GM18508 (cell line): ENCODE data around the gene ZNF70.

ENCODE experiments used
- ATAC-seq: cut with Tn5 transposase; IDR thresholded peaks from one replicate; pipeline ENCODE4 v1.9.1; 2021; ENCODE audit warnings: moderate number of reproducible peaks; ENCODE audit not compliant: insufficient read depth, unreplicated experiment

ZNF70 gene

DNA sequence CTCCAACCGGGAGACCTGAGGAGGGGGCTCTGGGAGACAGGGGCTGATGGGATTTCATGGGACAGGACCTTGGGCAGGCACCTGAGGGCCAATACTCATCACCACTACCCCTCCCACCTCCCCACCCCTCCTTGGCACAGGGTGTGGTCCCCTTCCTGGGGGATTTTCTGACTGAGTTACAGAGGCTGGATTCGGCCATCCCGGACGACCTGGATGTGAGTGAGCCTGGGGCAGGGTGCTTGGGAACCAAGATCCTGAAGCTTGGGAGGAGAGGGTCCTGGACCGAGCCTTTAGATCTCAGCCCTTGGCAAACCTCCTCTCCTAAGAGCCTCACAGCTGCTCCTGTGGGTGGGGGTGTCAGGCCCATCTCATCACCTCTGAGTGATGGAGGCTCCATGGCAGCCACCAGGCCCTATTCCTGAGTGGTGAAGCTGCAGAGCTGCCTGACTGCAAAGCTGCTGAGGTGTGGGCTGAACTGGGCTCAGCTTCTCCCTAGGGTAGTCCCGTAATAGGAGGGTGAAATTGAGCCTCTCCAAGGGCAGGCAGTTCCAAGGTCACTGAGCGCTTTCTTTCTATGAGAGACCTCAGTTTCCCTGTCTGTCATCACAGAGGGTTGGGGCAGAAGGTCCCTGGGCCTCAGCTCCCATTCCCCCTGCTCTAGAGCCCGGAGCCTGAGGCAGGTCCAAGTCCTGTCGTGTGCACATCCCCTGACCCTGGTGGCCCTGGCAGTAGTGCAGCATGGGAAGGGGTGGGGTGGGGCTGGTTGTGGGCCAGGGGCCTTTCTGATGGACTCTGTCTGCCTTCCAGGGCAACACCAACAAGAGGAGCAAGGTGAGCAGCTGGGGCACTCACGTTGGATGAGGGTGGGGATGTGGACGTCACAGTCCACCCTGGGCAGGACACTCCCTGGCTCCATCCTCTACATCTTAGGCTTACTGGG, 53.6 kb downstream of the ZNF70 start:
- ATAC-seq, result no peak

DNA sequence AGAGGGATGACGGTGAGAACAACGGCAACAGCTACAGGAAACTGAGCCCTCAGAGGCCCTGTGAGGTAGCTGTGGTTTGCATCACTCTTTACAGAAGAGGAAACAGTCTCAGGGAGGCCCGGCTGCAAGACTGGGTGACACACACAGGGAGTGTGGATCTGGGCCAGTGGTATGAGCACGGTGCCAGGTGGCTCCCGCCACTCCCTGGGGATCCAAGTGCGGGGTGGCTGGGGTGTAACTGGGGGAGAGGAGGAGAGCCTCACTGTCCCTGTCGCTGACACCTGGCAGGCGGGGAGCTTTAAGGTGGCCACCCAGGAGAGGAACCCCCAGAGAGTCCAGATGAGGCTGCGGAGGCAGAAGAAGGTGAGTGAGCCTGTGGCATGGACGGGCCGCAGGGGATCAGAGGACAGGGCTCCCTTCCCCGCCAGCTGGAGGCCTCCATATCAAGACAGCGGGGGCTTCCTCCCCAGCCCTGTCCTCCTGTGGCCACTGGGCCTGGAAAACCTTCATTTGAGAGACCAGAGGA, 54.5 kb downstream of the ZNF70 start:
- no peak for ATAC-seq

DNA sequence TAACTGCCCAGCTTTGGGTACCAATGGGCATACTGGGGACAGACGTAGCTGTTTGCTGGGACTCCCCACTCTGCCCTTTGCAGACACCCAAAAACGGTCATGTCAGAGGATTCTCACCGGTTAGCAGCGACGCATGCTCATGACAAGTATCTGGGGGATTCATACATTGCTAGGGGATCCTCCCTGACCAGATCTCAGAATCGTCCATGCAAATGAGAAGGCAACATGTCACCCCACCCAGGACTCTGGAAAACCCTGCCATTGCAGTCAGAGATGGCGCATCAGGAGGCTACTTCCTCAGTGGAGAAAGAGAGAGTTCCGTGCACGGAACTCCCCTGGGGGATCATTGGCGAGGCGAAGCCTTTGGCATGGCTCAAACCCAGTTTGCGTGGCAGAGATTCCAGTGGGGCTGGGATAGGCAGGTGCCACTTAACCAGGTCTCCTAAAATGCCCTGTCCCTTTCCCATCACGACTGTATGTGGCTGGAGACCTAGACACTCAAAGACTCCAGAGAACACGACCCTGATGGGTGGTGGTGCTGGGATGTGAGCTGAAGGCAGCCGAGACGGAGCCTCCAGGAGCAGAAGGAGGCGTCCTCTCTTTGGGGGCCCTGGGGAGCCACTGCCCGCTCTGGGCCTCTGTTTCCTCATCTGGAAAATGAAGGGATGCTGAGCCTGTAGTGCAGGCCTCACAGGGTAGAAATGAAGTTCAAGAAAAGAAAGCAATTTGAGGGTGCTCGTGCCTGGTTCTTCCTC, 55.2 kb downstream of the ZNF70 start:
- ATAC-seq, result no peak

DNA sequence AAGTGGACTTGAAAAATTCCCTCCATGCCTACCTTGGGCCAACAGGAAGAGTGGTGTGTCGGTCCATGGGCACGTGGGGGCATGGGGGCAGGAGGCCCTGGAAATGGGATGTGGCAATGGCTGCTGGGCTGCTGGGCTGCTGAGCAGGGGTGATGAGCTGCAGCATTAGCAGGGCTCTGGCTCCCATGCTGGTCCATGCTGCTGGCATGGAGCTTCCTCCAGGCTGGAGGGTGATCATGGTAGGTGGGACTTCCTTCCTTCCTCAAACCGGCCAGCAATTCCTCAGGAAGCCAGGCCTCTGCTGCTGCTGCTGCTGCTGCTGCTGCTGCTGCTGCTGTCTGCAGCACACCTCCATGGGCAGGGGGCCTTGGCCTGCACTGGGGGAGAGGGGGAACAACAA, 55.8 kb downstream of the ZNF70 start:
- ATAC-seq, result no peak

DNA sequence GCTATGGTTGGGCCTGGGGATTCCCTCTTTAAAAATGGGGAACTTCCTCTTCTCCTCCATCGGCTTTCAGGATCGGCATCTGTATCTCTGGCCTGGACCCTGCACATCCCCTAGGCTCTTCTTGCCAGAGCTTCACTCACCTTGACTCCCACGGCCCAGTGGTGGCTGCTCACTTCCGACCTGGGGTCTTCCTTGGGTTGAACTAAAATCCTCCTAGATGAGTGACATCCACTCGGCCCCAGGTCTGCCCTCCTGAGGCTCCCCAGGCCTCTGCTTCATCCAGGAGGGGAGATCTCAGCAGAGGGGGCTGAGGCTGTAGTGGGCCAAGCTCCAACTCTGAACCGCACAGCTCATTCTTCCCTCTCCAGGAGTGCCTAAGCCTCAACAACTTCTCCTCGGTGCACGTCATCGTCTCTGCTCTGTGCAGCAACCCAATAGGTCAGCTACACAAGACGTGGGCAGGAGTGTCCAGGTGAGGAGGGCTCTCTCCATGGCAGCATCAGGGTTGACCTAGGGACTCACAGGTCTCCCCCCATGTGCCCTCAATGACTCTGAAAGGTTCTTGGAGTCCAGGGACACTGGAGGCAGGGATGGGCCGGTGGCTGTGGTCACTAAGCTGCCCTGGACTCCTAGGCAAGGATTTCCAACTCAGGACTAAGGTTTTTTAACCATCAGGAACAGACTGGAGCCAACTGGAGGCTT, 56.8 kb downstream of the ZNF70 start:
- ATAC-seq, result no peak

DNA sequence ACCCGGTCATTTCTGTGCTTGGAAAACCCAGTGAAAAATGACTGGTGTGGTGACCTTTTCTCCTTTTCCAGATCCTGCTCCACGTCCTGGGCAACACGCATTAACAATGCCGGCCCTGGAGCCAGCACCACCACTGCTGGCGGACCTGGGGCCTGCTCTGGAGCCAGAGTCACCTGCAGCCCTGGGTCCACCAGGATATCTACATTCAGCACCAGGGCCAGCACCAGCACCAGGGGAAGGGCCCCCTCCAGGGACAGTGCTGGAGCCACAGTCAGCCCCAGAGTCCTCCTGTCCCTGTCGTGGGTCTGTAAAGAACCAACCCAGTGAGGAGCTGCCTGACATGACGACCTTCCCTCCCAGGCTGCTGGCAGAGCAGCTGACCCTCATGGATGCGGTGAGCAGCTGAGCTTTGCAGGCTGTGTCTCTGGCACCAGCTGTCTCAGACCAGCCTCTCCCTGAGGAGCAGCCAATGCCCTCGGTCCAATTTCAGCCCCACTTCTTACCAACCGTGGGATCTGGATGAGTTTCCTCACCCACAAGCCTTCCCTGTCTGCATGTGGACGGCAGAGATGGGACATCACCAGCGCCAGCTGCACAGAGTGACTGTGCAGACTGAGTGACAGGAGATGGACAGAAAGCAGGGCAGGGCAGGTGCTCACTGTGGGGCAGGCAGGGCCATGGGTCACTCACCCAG, 58.2 kb downstream of the ZNF70 start:
- ATAC-seq, result no peak

DNA sequence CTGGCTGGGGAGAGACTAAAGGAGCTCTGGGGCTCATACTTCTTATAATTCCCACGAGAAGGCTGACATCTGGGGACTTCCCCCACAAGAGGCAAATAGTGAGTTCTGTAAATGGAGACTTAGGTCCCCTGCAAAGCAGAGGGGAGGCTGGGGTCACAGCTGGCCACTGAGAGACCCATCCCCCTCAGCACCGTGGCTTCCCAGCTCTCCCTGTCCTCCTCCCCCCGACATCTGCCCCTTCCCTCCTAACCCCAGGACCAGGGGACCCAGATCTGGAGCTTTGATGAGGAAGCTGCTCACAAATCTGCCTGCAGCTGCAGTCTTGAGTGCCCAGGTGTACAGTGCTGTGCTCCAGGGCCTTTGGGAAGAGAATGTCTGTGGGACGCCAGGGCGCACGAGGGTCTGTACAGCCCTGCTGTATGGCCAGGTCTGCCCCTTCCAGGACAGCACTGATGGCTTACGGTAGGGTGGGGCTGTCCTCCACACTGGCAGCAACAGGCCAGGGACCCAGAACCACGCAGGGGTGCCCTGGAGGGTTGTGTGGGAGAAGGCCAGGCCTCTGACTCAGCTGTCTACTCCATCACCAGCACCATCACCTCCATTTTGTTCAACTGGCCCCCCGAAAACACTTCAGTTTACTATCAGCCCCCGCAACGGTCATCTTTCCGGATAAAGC, 59.0 kb downstream of the ZNF70 start:
- no peak for ATAC-seq

DNA sequence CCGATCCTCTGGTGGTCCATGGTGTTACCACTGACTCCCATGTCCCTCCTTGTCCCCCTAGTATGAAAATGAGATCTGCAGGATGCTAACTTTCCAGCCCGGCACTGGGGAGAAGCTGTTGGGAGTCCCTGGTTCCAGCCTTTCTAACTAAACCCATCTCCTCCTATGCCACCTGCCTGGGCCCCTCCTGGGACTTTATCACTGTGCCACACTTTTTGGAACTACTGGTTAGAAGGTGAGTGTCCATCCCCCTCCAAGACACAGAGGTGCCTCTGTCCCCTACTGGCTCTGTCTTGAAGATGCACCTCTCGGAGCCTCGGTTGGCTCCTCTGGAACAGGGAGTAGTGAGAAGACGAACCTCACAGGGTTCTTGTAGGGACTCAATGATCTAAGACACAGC, 60.2 kb downstream of the ZNF70 start, which contains the start of gene RGL4:
TSS of gene RGL4 (plus strand) at position 301 of the 400 bp plus-strand sequence. CDS start 1,018 bp downstream, outside the sequence.
- ATAC-seq, result no peak

DNA sequence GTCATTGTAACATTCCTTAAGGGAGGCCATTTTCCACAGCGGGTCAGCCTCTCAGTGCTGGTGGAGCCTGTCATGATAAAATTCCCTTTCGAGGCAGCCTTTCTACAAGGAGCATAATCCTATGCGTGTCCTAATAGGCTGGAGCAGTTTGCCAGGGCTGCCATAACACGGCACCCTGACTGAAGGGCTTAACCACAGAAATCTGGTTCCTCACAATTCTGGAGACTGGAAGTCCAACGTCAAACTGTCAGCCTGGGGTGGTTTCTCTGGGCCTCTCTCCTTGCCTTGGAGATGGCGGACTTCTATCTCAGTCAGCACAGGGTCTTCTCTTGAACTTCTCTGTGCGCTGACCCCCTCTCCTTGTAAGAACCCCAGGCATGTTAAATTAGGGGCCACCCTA, 61.5 kb downstream of the ZNF70 start:
- ATAC-seq, result no peak
